ACHN (cell line): ENCODE data around the gene MAP3K6.
A peak's percentile ranks its signal among the peaks of the same experiment; 100 is the strongest.

Experiments
- DNase-seq: peaks from one replicate; pipeline ENCODE4 v3.0.0-alpha.2; 2015
- in situ Hi-C: cut with HindIII; loops from 2 replicates; pipeline ENCODE4 v1.10.0; 2017; ENCODE audit warnings: low sequenced_read_pairs, low pct_ligation_motif_present, low pct_unique_long_range_greater_than_20kb

MAP3K6 gene

GRCh38 chr1:27363766-27364695 is 2.7 kb downstream of the MAP3K6 start:
- in situ Hi-C loops = no loop called here
- DNase-seq = no peak

GRCh38 chr1:27361553-27361952 is 5.2 kb downstream of the MAP3K6 start:
- in situ Hi-C loops = no loop called here
- DNase-seq = no peak

- in situ Hi-C loops = no loop called here
- DNase-seq = no peak
Observed at GRCh38 chr1:27361044-27361402, 5.7 kb downstream of the MAP3K6 start.

- in situ Hi-C loops = no loop called here
- DNase-seq = no peak
Observed at GRCh38 chr1:27360159-27361043, 6.4 kb downstream of the MAP3K6 start.

GRCh38 chr1:27359822-27360158 is 7.0 kb downstream of the MAP3K6 start:
- DNase-seq = no peak
- in situ Hi-C loops = no loop called here

- in situ Hi-C loops = no loop called here
- no peak for DNase-seq
Observed at GRCh38 chr1:27358928-27359313, 7.8 kb downstream of the MAP3K6 start.

GRCh38 chr1:27358038-27358927 is 8.5 kb downstream of the MAP3K6 start:
- no peak for DNase-seq
- in situ Hi-C loops = no loop called here

GRCh38 chr1:27357281-27358037 is 9.3 kb downstream of the MAP3K6 start:
- in situ Hi-C loops = no loop called here
- DNase-seq = peak; percentile 22

GRCh38 chr1:27356619-27357280 is 10.0 kb downstream of the MAP3K6 start:
- DNase-seq = no peak
- in situ Hi-C loops = no loop called here

GRCh38 chr1:27356277-27356618 is 10.5 kb downstream of the MAP3K6 start:
- in situ Hi-C loops = no loop called here

GRCh38 chr1:27355683-27356082 is 11.1 kb downstream of the MAP3K6 start:
- in situ Hi-C loops = no loop called here
- DNase-seq = no peak

More at GRCh38 chr1:27356277-27356618, 10.5 kb downstream of the MAP3K6 start:
- no peak for DNase-seq

- no peak for DNase-seq
- in situ Hi-C loops = no loop called here
Observed at GRCh38 chr1:27353629-27354028, 13.1 kb downstream of the MAP3K6 start.

GRCh38 chr1:27353166-27353565 is 13.6 kb downstream of the MAP3K6 start:
- no peak for DNase-seq
- in situ Hi-C loops = no loop called here

- DNase-seq = no peak
Observed at GRCh38 chr1:27351541-27352107, 15.1 kb downstream of the MAP3K6 start.

GRCh38 chr1:27350663-27351540 is 15.9 kb downstream of the MAP3K6 start:
- in situ Hi-C loops = no loop called here
- no peak for DNase-seq

More at GRCh38 chr1:27351541-27352107, 15.1 kb downstream of the MAP3K6 start:
- in situ Hi-C loops = no loop called here
